Heart right ventricle (tissue), 16 donors: Measurements from ENCODE around the gene GEN1. TPM values are rescaled to one million over a fixed set of nuclear protein-coding genes. Genes with fewer than 3 reads are reported as not detected.

Source experiments
- ATAC-seq, 8 donors: fragments of 200-7000 bp; cut with Tn5 transposase; one replicate each; pipeline ENCODE4 v1.9.1; 2020; ENCODE audit warnings: mild to moderate bottlenecking in 8 of 8, moderate library complexity in 8 of 8, moderate number of reproducible peaks in 1 of 8
- DNase-seq, 2 donors: peaks; one replicate each; pipeline ENCODE4 v3.0.0-alpha.2; 2020
- H3K27ac ChIP-seq, 10 donors: fragments of 200-600 bp; sonication (generic) in 2 of 10; one replicate each; pipeline versions ENCODE4 v1.5.0 to v1.8.0; 2020 to 2022; ENCODE audit warnings: mild to moderate bottlenecking in 3 of 10
- H3K27me3 ChIP-seq, 7 donors: fragments of 200-600 bp; one replicate each; pipeline ENCODE4 v1.8.0; 2021 to 2022; ENCODE audit warnings: mild to moderate bottlenecking in 2 of 7
- H3K36me3 ChIP-seq, 9 donors: fragments of 200-600 bp; sonication (generic) in 1 of 9; one replicate each; pipeline versions ENCODE4 v1.5.0 to v1.8.0; 2020 to 2022; ENCODE audit warnings: mild to moderate bottlenecking in 2 of 9
- H3K4me1 ChIP-seq, 9 donors: fragments of 200-600 bp; sonication (generic) in 1 of 9; one replicate each; pipeline versions ENCODE4 v1.5.0 to v1.8.0; 2020 to 2022; ENCODE audit warnings: mild to moderate bottlenecking in 4 of 9
- H3K4me3 ChIP-seq, 10 donors: fragments of 200-600 bp; sonication (generic) in 2 of 10; one replicate each; pipeline versions ENCODE4 v1.5.0 to v1.8.0; 2020 to 2022; ENCODE audit warnings: mild to moderate bottlenecking in 7 of 10, moderate library complexity in 2 of 10
- H3K9me3 ChIP-seq, 11 donors: fragments of 200-600 bp in 10 of 11; sonication (generic) in 2 of 11; one replicate each; pipeline versions ENCODE4 v1.5.0 to v1.8.0; 2013 to 2022; ENCODE audit warnings: mild to moderate bottlenecking in 2 of 11, control low read depth in 1 of 11, moderate library complexity in 1 of 11
- WGBS, 2 donors: extraction: QIAGEN DNeasy Blood & Tissue Kit; methylation state at CpG; one replicate each; pipeline ENCODE4 v1.1.7; 2013; ENCODE audit warnings: inconsistent platforms in 1 of 2; 5-methylcytosine and 5-hydroxymethylcytosine counted together
- intact Hi-C, 10 donors: fragments of 100-400 bp; cut with DNase I; formaldehyde crosslinking; loops; one replicate each; pipeline versions ENCODE4 v1.11.1 to v1.14.2; 2022
- polyA plus RNA-seq, 2 donors: library from polyadenylated mRNA; stranded (reverse); fragments of 200-250 nt; gene quantifications; one replicate each; pipeline ENCODE4 v1.2.3, GENCODE V29; 2013
- total RNA-seq, 10 donors: library from RNA; stranded (reverse); fragmentation: NEBNext Ultra II Directional in 3 of 10; extraction: Animal tissue kit (Norgen Biotek cat#: 25700) in 3 of 10; gene quantifications; one replicate each; pipeline versions ENCODE4 v1.2.1 to v1.2.4, GENCODE V29; 2021 to 2023
- TF ChIP-seq, protein P1 (sequence below), 9 donors: fragments of 200-600 bp; sonication (generic) in 2 of 9; IDR thresholded peaks; one replicate each; pipeline versions ENCODE4 v1.5.0 to v1.8.0; 2021 to 2022; ENCODE audit warnings: antibody characterized with exemption in 9 of 9, mild to moderate bottlenecking in 5 of 9, moderate library complexity in 1 of 9
- donor health status: Arrhythmogenic right ventricular cardiomyopathy.
- donor health status: ischemic (EF 13 %, LVEDD 7.1; RV severe dilation, severe dysfunction).
- donor health status: healthy with polysubstance abuse.
- donor health status: DM: no; HTN: yes; CAD: no.
- donor health status: DM: no; HTN: no; CAD: no.
- donor health status: ischemic (EF 25% LVEDD 6.9; RV normal size, moderate dysfunction).
- donor health status: ischemic (EF 25% LVEDD 5.7; RV mildly dilated, moderate dysfunction).
- donor health status: healthy.
- donor health status: DM: yes; HTN: yes; CAD: no.
- donor health status: Ischemic cardiomyopathy.
- donor health status: ischemic (EF 35%, LVEDD 5.7; RV mildly dilated, moderate dysfunction).
- donor health status: nonischemic (EF 11% LVEDD 7.7; RV severe dilation, severe dysfunction).
- donor health status: DM: yes; HTN: yes; CAD: no.
- donor health status: PGD.
- donor health status: ischemic (EF 29% LVEDD 5.4; RV normal size, mild dysfunction).
- donor health status: nonischemic (EF 23%, LVEDD 6.1; RV moderate dilation, normal function).

GEN1 gene
- total and polyA plus RNA-seq, 12 donors = 0.71 to 5.4 (median 3.8) TPM

DNA sequence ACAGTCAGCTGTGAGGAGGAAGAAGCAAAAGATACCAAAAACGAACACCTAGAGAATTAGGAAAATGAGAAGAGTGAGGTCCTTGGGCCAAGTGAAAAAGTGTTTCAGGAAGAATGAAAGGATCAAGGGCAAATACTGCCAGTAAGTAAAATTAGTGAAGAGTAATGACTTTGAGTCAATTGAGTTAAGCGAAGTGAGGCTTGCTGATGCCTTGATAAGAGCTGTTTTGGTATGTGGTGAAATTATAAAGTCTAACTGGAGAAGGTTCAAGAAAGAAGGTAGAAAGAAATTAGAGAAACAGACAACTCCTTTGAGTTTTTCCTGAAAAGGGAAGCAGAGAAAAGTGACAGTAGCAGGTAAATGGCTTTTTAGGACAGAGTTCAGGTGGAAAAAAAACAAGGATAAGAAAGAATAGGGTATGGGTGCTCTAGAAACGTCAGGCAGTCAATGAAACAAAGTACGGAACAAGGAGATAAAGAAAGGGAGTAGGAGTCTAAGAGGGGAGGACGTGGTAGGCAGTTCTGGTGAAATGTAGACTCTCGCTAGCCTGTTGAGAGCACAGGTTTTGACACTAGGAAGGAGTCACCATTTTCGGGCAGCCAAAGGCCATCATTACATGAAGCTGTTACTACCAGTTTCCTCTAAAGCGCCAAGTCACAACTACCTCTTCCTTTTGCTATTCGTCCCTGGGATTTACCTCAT is 43.2 kb upstream of the GEN1 start:
- Histone ChIP-seq H3K4me1 (peaks cover 0 to 9% (median 0%) of the 10 kb centered on the region in 9 donors), H3K4me3 (no peak overlapping the region), H3K27ac (no peak overlapping the region), H3K36me3 (peaks cover 0 to 100% (median 15%) of the 10 kb centered on the region in 9 donors), H3K27me3 (no peaks in the 10 kb centered on the region), H3K9me3 (no peaks in the 10 kb centered on the region)
- intact Hi-C loops = loop anchor here in 1 of 10 donors (10.0 kb wide), 1 partner anchor 444 kb away; no protein-coding TSS in a partner anchor
- ATAC-seq = no peak
- WGBS, 2 donors = 91% methylated on average over 9 of the region's 9 CpGs
- no peak for DNase-seq
- TF ChIP-seq, protein P1, sequence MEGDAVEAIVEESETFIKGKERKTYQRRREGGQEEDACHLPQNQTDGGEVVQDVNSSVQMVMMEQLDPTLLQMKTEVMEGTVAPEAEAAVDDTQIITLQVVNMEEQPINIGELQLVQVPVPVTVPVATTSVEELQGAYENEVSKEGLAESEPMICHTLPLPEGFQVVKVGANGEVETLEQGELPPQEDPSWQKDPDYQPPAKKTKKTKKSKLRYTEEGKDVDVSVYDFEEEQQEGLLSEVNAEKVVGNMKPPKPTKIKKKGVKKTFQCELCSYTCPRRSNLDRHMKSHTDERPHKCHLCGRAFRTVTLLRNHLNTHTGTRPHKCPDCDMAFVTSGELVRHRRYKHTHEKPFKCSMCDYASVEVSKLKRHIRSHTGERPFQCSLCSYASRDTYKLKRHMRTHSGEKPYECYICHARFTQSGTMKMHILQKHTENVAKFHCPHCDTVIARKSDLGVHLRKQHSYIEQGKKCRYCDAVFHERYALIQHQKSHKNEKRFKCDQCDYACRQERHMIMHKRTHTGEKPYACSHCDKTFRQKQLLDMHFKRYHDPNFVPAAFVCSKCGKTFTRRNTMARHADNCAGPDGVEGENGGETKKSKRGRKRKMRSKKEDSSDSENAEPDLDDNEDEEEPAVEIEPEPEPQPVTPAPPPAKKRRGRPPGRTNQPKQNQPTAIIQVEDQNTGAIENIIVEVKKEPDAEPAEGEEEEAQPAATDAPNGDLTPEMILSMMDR (IDR thresholded peaks at IDR 0.05) = no peak

DNA sequence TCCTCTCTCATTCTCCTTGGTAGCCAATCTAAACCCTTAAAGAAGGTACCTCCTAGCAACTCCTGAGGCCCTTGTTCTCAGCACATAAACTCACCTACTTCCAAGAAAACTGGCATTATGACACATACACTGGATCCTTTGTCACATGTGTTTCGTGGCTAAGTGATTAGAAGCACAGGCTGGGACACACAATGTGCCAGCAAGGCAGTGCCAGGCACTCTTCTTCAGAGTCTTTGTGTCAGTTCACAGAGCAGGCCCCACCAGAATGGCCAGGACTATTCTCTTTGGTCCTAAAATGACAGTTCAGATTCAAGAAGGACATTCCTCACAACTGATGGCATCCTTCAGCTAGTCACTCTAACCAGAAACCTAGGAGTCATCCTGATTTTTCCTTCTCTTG is 40.6 kb upstream of the GEN1 start:
- WGBS, 2 donors = 72 to 84% methylated on average over 1 of the region's 1 CpG
- TF ChIP-seq, protein P1 (IDR thresholded peaks at IDR 0.05) = no peak
- ATAC-seq (no peak), DNase-seq (no peak)
- Histone ChIP-seq H3K9me3 (no peaks in the 10 kb centered on the region), H3K4me3 (no peak overlapping the region), H3K27ac (no peak overlapping the region), H3K36me3 (peaks cover 0 to 100% (median 22%) of the 10 kb centered on the region in 9 donors), H3K27me3 (no peaks in the 10 kb centered on the region), H3K4me1 (peaks cover 0 to 8% (median 0%) of the 10 kb centered on the region in 9 donors)
- intact Hi-C loops = loop anchor here in 1 of 10 donors (10.0 kb wide), 1 partner anchor 442 kb away; no protein-coding TSS in a partner anchor

GRCh38 chr2:17717666-17718065 is 36.3 kb upstream of the GEN1 start:
- Histone ChIP-seq H3K4me3 (no peak overlapping the region), H3K9me3 (no peaks in the 10 kb centered on the region), H3K27ac (no peak overlapping the region), H3K4me1 (no peaks in the 10 kb centered on the region), H3K27me3 (no peaks in the 10 kb centered on the region), H3K36me3 (peaks cover 0 to 100% (median 32%) of the 10 kb centered on the region in 9 donors)
- intact Hi-C loops = loop anchor here in 5 of 10 donors (2.0 to 10.0 kb wide), 3 partner anchors 113 to 437 kb away; no protein-coding TSS in a partner anchor
- WGBS, 2 donors = 85 to 86% methylated on average over 4 of the region's 4 CpGs
- TF ChIP-seq, protein P1 (IDR thresholded peaks at IDR 0.05) = no peak
- no peak for ATAC-seq
- DNase-seq = no peak

DNA sequence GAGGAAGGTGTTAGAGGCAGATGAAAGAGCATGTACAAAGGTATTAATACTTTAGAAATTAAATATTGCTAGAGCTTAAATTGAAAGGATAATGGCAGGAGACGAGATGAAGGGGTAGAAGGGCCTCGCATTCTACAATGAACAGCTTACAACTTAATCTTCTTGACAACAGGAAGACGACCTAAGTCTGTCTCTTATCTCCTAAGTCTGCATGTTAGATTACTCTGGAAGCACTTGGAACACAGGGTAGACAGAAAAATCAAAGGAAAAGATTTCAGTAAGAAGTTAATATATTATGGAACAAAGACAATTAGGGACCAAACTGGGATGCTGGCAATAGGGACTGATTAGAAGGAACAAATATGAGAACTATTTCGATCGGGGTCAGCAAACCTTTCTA is 35.2 kb upstream of the GEN1 start:
- TF ChIP-seq, protein P1 (IDR thresholded peaks at IDR 0.05) = no peak
- Histone ChIP-seq H3K27ac (no peak overlapping the region), H3K4me3 (no peak overlapping the region), H3K9me3 (no peaks in the 10 kb centered on the region), H3K4me1 (no peaks in the 10 kb centered on the region), H3K27me3 (no peaks in the 10 kb centered on the region), H3K36me3 (peaks cover 0 to 100% (median 31%) of the 10 kb centered on the region in 9 donors)
- 70 to 72% methylated on average over 5 of the region's 5 CpGs for WGBS, 2 donors
- ATAC-seq (no peak), DNase-seq (no peak)
- intact Hi-C loops = loop anchor here in 5 of 10 donors (2.0 to 10.0 kb wide), 3 partner anchors 112 to 436 kb away; no protein-coding TSS in a partner anchor
